Measurements from ENCODE around the gene MLLT10.

Gene MLLT10

DNA sequence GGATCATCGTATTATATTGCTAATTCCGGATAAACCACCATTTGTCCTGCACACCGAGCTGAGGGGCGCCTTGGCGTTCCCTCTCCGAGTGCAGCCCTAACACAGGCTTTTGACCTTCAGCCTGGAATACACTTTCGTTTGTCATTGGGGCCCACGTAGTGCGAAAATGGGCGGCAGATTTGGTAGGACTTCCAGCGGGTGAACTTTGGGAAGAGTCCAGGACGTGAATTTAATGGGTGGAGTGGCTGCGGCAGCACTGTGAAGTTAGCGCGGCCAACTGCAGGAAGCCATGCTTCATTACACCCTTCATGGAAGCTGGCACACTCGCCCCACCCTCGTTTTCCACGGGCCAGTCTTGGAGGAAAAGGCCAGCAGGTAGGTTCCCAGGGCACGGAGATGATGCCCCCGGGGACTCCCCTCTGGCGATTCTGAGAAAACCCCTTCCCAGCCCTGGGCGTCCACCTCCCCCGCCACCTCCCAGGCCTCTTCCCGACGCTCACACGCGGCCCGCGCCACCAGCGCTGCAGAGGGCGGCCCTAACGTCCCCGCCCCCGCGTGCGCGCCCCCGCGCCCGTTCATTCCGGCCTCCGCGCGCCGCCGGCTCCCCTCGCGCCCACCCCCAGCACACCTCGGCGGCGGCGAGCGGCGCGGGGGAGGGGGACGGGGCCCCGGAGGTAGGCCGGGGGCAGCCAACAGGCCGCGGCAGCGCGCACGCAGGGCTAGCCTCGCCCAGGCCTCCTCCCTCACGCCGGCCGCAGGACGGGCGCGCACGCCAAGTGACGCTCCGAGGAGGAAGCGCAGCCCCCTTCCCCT is at the start of gene MLLT10:
Gene MLLT10, plus strand, starts transcription at position 766 of the 813 bp plus-strand sequence. CDS start 413 bp downstream, outside the sequence.
- peak; percentile 98 for DNase-seq

DNA sequence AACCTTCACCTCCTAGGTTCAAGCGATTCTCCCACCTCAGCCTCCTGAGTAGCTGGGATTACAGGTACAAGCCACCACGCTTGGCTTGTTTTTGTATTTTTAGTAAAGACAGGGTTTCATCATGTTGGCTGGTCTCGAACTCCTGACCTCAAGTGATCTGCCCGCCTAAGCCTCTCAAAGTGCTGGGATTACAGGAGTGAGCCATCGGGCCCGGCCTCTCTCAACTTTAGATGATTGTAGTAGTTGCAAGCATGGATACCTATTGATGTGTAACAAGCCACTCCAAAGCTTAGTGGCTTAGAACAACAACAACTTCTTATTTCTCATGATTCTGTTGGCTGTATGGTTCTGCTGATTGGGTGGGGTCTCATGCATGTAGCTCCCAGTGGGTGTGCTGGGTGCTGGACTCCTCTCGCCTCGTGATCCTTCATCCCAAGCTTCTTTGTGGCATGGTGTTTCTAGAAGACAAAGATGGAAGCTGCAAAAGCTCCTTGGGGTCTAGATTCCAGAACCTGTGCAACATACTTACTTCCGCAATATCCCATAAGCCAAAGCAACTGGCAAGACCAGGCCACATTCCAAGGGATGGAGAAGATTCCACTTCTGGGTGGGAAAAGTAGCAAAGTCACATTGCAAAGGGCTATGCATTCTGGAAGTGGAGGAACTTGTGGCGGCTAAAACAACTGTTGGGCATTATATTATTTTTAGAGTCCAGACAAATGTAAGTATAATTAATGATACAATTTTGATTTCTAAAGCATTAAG is 46.4 kb upstream of the MLLT10 start:
- DNase-seq: no peak

DNA sequence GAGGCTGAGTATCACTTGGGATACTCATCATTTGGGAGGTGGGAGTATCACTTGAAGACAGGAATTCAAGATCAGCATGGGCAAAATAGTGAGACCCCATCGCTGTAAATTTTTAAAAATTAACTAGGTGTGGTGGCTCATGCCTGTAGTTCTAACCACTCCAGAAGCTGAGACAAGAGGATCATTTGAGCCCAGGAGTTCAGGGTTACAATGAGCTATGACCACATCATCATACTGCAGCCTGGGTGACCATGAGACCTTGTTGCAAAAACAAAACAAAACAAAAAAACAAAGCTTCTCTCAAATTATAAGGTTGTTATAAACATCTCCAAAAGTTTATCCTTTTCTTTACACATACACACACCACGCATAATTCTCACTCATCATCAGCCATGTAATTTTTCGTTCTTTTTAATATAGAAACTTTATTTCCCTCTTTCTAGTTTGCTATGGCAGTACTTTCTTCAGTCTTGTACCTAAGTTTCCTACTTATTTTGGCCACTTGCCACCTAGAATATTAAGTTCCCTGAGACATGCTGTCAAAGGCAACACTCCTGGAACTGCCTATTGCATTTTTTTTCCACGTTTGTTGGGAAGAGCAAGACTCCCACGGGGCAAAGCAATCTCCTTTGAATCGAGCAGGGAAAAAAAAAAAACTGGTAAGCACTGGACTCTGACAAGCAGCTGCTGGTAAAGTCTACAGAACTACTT is 45.6 kb upstream of the MLLT10 start:
- DNase-seq: no peak

DNA sequence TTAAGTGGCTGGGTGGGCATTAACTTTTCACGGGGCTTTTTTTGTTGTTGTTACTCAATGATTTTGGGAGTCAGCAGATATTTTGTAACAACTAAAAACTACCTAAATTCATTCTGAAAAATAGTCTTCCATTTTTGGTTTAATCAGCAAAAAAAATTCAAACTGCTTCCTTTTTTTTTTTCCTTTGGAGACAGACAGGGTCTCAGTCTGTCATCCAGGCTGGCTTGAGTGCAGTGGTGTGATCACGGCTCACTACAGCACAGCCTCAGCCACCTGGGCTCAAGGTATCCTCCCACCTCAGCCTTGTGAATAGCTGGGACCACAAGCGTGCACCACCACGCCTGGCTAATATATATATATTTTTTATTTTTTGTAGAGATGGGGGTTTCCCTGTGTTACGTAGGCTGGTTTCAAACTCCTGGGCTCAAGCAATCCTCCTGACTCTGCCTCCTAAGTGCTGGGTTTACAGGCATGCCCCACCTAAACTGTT is 45.0 kb upstream of the MLLT10 start:
- DNase-seq: no peak

DNA sequence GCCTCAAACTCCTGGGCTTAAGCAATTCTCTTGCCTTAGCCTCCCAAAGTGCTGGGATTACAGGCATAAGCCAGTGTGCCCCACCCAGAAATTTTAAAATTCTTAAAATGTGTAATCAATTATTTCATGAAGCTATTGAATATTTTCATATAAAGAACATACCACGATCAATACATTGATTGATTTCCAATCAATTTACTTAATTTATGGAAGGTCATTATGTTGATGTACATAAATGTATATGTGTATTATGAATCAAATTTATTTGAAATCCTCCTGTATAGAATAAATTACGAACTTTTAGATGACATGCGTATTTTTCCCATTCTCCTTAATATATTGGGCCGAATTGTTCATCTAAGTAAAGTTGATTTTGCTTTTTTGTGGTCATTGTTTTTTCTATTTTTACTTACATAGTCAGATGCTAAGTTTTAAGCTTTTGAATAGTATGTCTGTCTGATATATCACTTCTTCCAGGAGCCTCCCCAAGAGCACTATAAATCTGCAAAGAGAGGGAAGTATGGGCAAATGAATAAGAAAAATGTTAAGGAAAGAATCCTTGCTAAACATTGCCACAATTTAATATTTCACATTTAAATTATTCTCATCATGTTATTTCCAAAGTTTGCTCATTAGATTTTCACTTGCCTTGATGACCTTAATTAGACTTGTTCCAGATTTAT is 43.9 kb upstream of the MLLT10 start:
- DNase-seq: no peak

DNA sequence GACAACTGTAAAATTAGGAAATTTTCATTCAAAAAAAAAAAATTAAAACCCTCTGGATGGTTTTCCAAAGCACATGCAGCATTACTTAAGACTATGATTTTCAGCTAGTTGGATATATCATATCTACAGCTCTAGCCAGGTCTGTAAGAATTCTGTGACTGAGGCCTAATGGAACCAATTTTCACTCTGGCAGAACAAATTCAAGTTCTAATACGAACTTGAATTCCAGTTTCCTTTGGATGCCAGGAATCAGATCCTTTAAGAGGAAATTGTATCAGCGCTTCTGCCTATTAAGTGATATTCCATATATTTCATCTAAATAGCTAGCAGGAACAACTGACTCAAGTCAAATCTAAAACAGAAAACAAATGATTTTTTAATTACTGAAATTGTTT is 43.3 kb upstream of the MLLT10 start:
- DNase-seq: no peak

DNA sequence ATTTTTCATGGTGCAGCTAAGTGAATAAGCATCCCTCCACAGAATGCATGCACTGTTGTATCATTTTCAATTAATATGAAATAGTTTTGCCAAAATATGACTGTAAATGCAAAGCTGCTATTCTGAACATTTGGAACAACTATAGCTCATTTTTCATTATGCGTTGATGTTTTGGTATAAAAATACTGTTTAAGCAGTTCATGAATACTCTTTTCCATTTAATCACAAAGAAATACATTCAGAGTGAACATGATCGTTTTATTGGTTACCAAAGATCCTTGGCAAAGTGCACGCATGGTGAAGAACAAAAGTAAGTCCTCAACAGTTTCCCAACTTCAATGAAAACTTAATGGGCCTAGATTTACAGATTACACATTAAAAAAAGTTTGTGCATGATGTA is 41.6 kb upstream of the MLLT10 start:
- DNase-seq: no peak

DNA sequence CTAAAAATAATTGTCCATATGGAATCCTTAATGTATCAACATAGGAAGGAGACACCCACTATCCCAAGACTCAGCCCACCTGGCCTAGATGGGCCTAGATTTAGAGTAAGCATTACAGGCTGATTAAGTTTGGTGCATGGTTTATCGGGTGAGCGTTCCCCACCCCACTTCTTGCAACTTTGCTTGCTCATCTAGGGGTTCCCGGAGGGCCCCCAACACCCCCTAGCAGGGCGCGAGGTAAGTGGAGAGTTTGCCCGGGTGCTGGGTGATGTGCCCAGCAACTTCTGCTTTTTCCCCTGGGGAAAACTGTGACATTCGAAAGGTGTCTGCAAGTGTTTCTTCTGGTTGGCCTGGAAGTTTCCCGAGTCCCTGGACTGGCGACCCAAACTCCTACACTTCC is 40.2 kb upstream of the MLLT10 start:
- no peak for DNase-seq

DNA sequence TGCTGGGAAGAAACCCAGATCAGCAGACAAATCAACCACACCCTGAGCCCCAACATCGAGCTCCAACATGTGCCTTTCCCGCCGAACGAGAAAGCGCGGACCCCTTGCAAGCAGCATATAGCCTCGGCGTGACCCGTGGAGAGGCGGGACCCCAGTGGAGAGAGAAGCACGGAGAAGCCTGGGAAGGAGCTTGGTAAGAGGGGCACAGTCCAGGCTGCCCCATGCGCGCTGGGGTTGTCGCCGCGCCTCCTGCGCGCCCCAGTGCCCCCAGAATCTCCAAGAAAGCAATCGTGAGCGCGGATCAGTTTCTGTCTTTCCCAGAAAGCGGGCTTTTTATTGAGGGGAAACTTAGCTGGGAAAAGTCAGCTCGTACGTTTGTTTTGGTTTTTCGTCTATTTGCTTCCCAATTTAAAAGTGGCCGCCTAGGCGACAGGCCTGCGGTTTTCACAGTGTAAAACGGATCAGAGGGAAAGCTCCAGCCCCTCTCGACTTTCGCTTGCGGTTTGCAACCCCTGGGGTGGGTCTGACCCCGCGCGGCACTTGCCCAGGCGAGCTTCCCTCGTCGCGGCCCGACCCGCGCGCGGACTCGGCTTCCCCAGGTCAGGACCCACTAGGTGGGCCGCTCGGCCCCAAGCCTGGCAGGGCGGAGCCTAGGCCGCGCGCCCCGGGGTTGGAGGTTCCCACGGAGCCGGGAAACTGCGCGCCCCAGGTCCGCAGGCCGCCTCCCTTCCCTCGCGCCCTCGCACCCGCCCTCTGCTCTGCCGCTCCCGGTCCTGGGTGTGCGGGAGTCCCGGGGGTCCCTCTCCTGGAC is 39.6 kb upstream of the MLLT10 start:
- DNase-seq: peak; percentile 76

DNA sequence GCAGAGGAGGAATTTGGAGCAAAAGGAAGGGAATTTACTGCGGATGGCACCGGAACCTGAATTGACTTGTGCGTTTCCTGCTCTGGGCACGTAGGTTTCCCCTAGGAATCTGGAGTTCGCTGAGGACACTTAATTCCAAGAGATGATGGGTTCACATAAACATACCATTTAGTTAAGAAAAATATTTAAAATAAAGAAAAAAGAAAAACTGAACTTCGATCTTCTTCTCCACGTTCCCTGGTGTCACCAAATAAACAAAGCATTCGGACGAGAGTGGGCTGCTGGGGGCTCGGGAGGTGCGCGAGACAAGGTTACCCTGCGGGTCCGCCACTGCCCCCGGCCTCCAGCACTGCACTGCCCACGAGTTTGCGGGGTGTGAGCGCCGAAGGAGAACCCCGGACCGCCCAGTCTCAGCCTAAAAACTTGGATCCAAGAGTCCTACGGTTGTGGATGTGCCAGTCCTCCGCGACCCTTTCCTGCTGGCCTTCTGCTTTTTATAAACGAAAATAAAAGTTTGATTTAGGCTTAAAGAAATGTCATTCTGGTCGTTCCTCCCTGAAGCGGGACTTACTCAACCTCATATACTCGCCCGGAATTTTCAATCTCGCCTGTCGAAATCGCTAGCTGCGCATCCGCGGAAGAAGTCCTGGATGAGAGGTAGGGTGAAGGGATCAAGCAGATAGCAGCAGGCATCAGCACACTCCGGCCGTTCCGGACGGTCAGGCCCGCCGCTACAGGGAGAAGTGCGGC is 38.9 kb upstream of the MLLT10 start:
- DNase-seq: no peak

DNA sequence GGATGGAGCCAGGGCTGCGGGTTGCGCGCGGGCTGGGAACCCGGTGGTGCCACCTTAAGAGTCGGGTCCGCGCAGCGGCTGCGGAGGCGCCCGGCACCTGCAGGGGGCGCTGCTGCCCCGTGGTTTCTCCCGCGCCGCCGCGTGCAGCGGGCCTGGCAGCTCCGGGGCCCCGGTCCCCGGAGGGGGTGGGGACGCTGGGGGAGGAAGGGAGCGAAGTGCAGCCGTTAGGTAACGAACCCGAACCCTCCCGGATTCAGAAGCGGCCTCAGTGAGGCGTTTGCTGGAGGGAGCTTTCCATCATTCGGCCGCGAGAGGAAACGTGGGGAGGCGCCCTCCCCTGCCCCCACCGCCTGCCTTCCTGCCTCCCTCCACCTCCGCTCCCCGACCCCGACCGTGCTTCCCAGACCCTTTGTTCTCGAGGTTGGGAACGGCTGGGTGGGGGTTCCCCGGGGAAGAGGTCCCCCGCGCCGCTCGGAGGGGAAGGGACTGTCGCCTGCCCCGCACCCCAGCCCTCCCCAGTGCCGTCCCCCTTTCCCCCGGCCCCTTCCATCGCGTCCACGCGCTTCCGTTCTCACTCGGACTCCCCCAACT is 38.2 kb upstream of the MLLT10 start:
- DNase-seq: peak; percentile 95

DNA sequence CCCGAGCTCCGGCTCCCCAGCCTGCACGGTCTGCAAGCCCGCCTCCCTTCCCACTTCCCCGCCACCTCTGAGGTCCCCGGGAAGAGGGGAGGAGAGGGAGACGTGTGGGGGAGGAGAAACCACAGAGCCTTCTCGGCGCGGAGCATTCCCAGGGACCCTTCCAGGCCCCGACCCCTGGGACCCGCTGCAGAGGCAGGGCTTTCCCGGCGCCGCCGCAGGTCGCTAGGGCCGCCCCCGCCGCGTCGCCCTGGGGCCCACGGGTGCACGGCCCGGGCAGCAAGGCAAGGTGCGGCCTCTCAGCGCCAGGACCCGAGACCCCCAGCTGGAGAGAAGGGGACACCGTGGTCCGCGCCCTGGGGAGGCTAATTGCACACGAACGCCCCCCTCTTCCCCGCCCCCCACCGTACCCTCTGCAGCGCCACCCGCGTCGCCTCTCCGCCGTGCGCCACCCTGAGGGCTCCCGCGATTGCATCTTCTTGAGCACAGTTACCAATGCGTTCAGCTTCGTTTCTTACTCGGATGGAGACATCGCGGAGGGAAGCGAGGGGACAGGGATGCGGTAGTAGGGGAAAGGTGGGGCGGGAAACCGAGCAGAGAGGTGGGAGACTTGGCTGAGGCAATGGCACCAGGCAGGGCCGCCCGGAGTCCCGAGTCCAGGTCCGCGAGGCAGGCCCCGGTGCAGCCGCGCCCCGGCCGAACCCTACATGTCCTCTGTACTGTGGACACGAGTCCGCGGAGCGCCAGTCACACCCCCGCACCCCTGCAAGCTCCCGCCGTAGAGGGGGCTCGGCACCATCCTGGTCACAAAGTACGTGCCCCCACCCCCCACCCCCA is 37.5 kb upstream of the MLLT10 start:
- DNase-seq: peak; percentile 80

DNA sequence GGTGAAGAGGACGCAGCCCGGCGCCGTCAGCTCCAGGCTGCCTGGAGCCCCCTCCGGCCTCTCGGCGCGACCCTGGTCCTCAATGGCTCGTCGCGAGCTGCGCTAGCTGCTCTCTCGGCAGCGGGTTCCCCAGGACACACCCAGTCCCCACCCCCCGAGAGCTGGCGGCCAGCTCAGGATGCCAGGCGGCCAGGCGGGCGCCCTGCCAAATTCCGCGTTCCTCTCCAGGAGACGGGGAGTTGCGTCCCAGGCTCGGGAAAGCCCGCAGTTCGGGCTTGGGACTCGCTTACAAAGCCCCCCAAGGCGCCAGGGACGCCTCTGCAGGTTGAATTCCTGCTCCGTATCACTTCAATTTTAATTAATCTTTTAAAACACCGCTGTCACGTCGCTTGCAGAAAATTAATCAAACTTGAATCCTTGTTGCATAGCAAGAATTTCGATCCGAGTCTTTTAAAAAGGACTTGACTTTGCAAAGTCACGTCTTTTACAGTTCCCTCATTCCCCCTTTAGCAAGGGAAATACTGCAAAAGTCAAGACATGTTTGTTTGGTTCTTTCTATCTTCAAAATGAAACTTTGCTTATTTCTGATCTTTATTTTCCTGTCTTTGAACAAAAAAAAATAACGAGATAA is 36.7 kb upstream of the MLLT10 start:
- DNase-seq: peak; percentile 96

DNA sequence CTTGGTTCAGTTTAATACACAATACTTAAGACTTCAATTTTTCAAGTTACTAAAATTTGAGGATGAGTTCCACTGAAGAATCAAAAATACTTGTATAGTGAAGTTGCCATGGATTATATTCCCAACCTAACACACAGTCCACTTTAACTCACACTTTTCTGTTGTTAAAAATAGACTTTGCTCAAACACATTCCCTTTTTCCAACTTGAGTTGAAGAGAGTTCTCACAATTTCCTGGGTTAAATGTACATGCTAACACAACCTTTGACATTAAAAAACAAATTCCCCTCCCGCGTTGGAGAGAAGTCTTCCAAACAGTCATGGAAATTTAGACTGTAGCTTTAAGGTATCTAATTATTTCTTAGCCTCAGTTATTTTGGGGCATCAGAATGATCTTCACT is 35.7 kb upstream of the MLLT10 start:
- DNase-seq: no peak

DNA sequence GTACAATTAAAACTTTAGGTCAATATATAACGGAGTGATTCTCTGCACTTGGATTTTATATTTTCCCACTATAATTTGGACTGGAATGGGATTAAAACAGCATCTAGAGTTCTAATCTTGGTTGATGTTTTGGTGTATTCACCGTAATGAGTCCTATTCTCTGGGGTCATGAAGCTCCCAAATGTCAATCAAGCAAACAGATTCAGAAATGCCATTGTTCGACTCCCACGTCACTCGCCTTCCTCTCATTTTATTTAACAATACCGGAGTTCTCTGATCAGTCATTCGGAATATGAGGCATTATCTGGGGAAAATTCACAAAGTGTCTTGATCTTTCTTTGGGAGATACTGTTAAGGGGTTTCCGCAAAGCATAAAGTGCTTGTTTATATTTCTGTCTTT is 35.0 kb upstream of the MLLT10 start:
- DNase-seq: no peak

DNA sequence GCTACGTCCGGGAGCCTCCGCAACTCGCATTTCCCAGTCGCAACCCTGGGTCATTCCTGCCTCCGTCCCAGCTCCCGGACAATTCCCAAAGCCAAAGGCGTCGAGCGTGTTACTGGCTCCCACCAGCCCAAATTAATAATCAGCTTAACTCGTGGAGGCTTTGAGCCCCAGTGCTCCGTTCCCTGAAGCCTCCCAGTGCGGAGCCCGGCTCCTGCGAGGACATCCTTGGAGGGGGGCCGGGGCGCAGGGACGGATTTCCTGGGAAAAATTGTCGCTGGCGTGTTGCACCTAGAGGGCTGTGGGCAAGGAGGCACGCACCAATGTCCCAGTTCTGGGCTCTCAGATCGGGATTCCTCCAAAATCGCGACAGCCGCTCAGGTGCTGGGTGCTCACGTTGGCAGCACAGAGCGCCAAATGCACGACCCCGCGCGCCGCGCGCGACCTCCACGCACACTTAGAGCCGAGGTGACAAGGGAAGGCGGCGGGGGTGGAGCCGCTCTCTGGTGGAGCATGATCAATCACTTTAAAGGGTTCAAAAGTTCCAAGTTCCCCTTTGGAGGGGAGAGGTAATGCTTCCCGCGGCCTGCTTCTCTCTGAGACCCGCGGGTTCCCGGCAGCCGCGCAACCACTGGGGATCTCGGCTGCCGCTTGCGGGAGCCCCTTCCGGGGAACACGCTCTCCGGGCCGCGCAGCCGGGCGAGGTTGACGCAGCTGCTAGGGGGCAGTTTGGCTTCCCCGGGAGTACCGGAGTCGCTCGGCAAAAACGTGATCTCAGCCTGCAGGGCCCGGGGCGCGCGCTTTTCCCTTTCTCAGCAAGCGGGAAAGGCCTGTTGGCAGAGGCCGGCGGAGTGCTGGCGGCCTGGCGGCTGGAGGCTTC is 34.1 kb upstream of the MLLT10 start:
- peak; percentile 78 for DNase-seq

DNA sequence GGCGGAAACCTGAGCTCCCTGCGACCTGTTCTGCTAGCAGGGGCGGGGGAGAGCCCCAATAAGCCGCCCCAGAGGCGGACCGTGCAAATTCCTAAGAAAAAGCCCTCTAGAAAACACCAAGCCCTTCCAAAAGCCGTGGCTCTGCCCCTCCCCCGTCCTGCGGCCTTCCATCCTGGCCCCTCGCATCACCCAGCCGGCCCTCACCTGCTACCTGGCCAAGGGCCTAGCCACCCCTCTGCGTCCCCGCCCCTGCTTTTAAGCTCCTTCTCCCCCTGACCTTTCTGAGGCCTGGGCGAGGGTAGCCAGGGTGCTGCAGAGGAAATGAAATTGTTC is 33.5 kb upstream of the MLLT10 start:
- DNase-seq: no peak

DNA sequence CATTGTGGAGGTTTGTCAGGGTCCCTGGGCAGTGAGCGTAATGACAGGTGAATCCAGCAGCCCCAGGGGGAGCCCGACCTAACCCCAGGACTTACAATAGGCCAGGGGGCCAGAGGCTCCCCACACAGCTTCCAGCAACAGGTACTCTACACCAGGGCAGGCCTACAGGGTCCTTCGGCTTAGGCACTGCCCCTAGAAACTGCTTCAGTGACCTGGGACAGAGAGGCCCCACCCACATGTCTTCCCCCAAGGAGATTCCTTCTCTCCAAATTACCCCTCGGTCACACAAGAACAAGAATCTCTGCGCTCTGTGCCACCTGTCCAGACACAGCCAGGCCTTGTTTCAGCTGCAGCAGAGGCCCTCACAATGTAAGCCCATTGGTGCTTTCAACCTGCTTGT is 32.9 kb upstream of the MLLT10 start:
- no peak for DNase-seq

Data from right forelimb (tissue), 1 donor.